ENCODE measurements around the gene LITAFD. TPM values are rescaled to one million over a fixed set of nuclear protein-coding genes. Genes with fewer than 3 reads are reported as not detected.

Gene LITAFD
- total RNA-seq, 1 experiment from 2014 or later, result not detected

GRCh38 chr16:8925455-8925854, 43.3 kb downstream of the LITAFD start (continued):
- TF ChIP-seq REST (IDR thresholded peaks at IDR 0.05; ENCODE audit: low read depth), result no peak
- no peak for TF ChIP-seq EZH2phosphoT487 (IDR thresholded peaks at IDR 0.05; ENCODE audit: borderline replicate concordance)
- no peak for TF ChIP-seq ZNF274 (IDR thresholded peaks at IDR 0.05; ENCODE audit: low read depth, low read length)
- TF ChIP-seq CBX3 (IDR thresholded peaks at IDR 0.05; ENCODE audit: low read depth), result no peak
- no peak for TF ChIP-seq ELF1 (IDR thresholded peaks at IDR 0.05; ENCODE audit: borderline replicate concordance, low read depth)

GRCh38 chr16:8926827-8927226, 44.7 kb downstream of the LITAFD start:
- peaks cover 89% of the 10 kb centered on the region for H3K79me2 ChIP-seq (ENCODE audit: insufficient read depth, low read length)
- peaks cover 31% of the 10 kb centered on the region; the same call in 1 of the 2 replicates for H4K20me1 ChIP-seq (ENCODE audit: insufficient read depth)
- H3K4me2 ChIP-seq (ENCODE audit: low read length), result no peak overlapping the region
- no peak overlapping the region for H3K9ac ChIP-seq (ENCODE audit: low read length)
- ChIA-PET POLR2A (no interaction called here), CTCF (no interaction called here), RAD21 (ENCODE audit: low non-redundant PET in 1 of 2, low total read pairs in 2 of 2, uncharacterized antibody in 2 of 2, unreplicated experiment in 2 of 2) (no interaction called here)
- H2AFZ ChIP-seq (ENCODE audit: low read depth, low read length, poor library complexity, severe bottlenecking), result no peak overlapping the region
- no peak overlapping the region for H3K4me3 ChIP-seq (replicated peaks in 1 of 2; ENCODE audit: low read depth in 1 of 2, low read length in 2 of 2)
- peaks cover 20 to 39% of the 10 kb centered on the region in 2 experiments; a peak in 3 of 4 replicates for H3K36me3 ChIP-seq (ENCODE audit: control insufficient read depth in 1 of 2, insufficient read depth in 2 of 2, low read length in 2 of 2)
- ATAC-seq (no peak), DNase-seq (ENCODE audit: low read depth, low spot score) (no peak)
- H3K9me3 ChIP-seq (ENCODE audit: control insufficient read depth in 1 of 2, insufficient read depth in 1 of 2, low read depth in 1 of 2, low read length in 2 of 2), result no peaks in the 10 kb centered on the region
- BruUV-seq (replicated peaks), result no TSS peak
- intact Hi-C loops (cut with micrococcal nuclease), result no loop called here
- no peaks in the 10 kb centered on the region for H3K9me2 ChIP-seq (ENCODE audit: insufficient read depth)
- no peaks in the 10 kb centered on the region for H3K27me3 ChIP-seq (ENCODE audit: insufficient read depth, low read length)
- H3K4me1 ChIP-seq (ENCODE audit: control insufficient read depth in 1 of 2, insufficient read depth in 2 of 2, low read length in 2 of 2), result no peaks in the 10 kb centered on the region
- no peak overlapping the region for H3K27ac ChIP-seq (ENCODE audit: low read depth, low read length)
- TF ChIP-seq JUND (IDR thresholded peaks at IDR 0.05) (no peak), FOSL1 (IDR thresholded peaks at IDR 0.05; ENCODE audit: low read depth) (no peak), EZH2 (IDR thresholded peaks at IDR 0.05) (no peak), ZFX (IDR thresholded peaks at IDR 0.05) (no peak), ELF1 (IDR thresholded peaks at IDR 0.05; ENCODE audit: borderline replicate concordance, low read depth) (no peak), RAD21 (IDR thresholded peaks at IDR 0.05; ENCODE audit: low read depth) (no peak), REST (IDR thresholded peaks at IDR 0.05; ENCODE audit: low read depth) (no peak), ZNF274 (IDR thresholded peaks at IDR 0.05; ENCODE audit: low read depth, low read length) (no peak), POLR2A (IDR thresholded peaks at IDR 0.05; ENCODE audit: borderline replicate concordance, extremely low read depth, insufficient read depth, insufficient read length) (no peak), POLR2AphosphoS5 (IDR thresholded peaks at IDR 0.05; ENCODE audit: low read depth, low read length) (no peak), EGR1 (IDR thresholded peaks at IDR 0.05; ENCODE audit: low read depth) (no peak), CBX3 (IDR thresholded peaks at IDR 0.05; ENCODE audit: low read depth) (no peak), SRF (IDR thresholded peaks at IDR 0.05; ENCODE audit: low read depth) (no peak), CTCF (IDR thresholded peaks at IDR 0.05 in 2 of 3, conservative IDR thresholded peaks at IDR 0.05 in 1 of 3; ENCODE audit: borderline replicate concordance in 1 of 3, insufficient read depth in 1 of 3, low read depth in 2 of 3, low read length in 2 of 3) (no peak), SIN3A (IDR thresholded peaks at IDR 0.05; ENCODE audit: low read depth) (no peak), YY1 (IDR thresholded peaks at IDR 0.05; ENCODE audit: extremely low read depth, insufficient replicate concordance, low read depth, low read length) (no peak), EZH2phosphoT487 (IDR thresholded peaks at IDR 0.05; ENCODE audit: borderline replicate concordance) (no peak), SP1 (IDR thresholded peaks at IDR 0.05; ENCODE audit: low read depth) (no peak)
